Muscle layer of duodenum (tissue), 2 donors: ENCODE measurements around the gene EZH2.
A peak's percentile ranks its signal among the peaks of the same experiment; 100 is the strongest.

ENCODE experiments used
- H3K27ac ChIP-seq: one replicate; pipeline ENCODE4 v1.7.0; 2013; ENCODE audit warnings: mild to moderate bottlenecking, low read length
- H3K27me3 ChIP-seq: one replicate; pipeline ENCODE4 v1.7.0; 2013; ENCODE audit warnings: low read depth, mild to moderate bottlenecking, control low read depth, low read length
- H3K36me3 ChIP-seq, 2 donors: one replicate each; pipeline ENCODE4 v1.7.0; 2013; ENCODE audit warnings: low read length in 2 of 2, control low read depth in 1 of 2, mild to moderate bottlenecking in 1 of 2; ENCODE audit not compliant: insufficient read depth in 2 of 2, control insufficient read depth in 1 of 2
- H3K4me1 ChIP-seq, 2 donors: one replicate each; pipeline ENCODE4 v1.7.0; 2013; ENCODE audit warnings: low read length in 2 of 2, mild to moderate bottlenecking in 2 of 2, control low read depth in 1 of 2, moderate library complexity in 1 of 2; ENCODE audit not compliant: insufficient read depth in 2 of 2, control insufficient read depth in 1 of 2
- H3K4me3 ChIP-seq, 2 donors: one replicate each; pipeline ENCODE4 v1.7.0; 2013; ENCODE audit warnings: low read length in 2 of 2, low read depth in 1 of 2, mild to moderate bottlenecking in 1 of 2
- H3K9me3 ChIP-seq, 2 donors: one replicate each; pipeline ENCODE4 v1.7.0; 2013; ENCODE audit warnings: low read length in 2 of 2, control low read depth in 1 of 2, mild to moderate bottlenecking in 1 of 2; ENCODE audit not compliant: control insufficient read depth in 1 of 2
- donor health status: healthy.

Gene EZH2

DNA sequence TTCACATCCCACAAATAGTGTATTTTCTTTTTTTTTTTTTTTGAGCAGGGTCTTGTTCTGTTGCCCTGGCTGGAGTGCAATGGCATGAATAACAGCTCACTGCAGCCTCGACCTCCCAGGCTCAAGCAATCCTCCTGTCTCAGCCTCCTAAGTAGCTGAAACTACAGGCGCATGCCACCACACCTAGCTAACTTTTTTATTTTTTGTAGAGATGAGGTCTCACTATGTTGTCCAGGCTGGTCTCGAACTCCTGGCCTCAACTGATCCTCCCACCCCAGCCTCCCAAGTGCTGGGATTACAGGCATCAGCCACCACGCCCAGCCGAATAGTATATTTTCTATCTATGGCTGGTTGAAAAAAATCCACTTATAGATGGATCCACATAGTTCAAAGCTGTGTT lies 12.5 kb downstream of the EZH2 start:
- H3K36me3 ChIP-seq, result no peaks in the 10 kb centered on the region
- no peaks in the 10 kb centered on the region for H3K27me3 ChIP-seq
- H3K4me3 ChIP-seq, result no peak overlapping the region
- peaks cover 0 to 7% of the 10 kb centered on the region in 2 donors for H3K9me3 ChIP-seq
- H3K4me1 ChIP-seq, result no peaks in the 10 kb centered on the region
- H3K27ac ChIP-seq, result no peak overlapping the region

DNA sequence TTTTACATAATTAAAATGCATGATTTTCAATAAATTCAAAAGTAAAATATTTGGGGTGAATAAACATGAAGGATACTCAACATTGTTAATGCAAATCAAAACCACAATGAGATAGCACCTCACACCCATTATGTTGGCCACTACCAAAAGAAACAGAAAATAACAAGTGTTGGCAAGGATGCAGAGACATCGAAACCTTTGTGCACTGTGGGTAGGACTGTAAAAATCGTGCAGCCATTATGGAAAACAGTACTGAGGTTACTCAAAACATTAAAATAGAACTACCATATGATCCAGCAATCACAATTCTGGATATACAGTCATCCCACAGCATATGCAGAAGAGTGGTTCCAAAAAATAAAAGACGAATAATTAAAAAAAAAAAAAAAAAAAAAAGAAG lies 13.1 kb downstream of the EZH2 start:
- H3K4me1 ChIP-seq, result no peaks in the 10 kb centered on the region
- H3K36me3 ChIP-seq, result no peaks in the 10 kb centered on the region
- no peaks in the 10 kb centered on the region for H3K27me3 ChIP-seq

DNA sequence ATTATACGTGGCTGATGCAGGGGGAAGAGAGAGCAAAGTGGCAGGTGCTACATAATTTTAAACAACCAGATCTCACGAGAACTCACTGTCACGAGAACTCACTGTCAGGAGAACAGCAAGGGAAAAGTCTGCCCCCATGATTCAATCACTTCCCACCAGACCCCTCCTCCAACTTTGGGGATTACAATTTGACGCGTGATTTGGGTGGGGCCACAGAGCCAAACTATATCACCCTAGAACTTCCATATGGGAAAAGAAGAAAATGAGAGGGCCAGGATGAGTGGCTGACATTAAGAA lies 15.8 kb downstream of the EZH2 start:
- Histone ChIP-seq H3K9me3 (peaks cover 0 to 7% of the 10 kb centered on the region in 2 donors), H3K4me3 (no peak overlapping the region), H3K27me3 (no peaks in the 10 kb centered on the region), H3K36me3 (no peaks in the 10 kb centered on the region), H3K27ac (no peak overlapping the region), H3K4me1 (no peaks in the 10 kb centered on the region)

More for the DNA sequence above, 13.1 kb downstream of the EZH2 start:
- Histone ChIP-seq H3K27ac (no peak overlapping the region), H3K9me3 (peaks cover 0 to 7% of the 10 kb centered on the region in 2 donors), H3K4me3 (no peak overlapping the region)

DNA sequence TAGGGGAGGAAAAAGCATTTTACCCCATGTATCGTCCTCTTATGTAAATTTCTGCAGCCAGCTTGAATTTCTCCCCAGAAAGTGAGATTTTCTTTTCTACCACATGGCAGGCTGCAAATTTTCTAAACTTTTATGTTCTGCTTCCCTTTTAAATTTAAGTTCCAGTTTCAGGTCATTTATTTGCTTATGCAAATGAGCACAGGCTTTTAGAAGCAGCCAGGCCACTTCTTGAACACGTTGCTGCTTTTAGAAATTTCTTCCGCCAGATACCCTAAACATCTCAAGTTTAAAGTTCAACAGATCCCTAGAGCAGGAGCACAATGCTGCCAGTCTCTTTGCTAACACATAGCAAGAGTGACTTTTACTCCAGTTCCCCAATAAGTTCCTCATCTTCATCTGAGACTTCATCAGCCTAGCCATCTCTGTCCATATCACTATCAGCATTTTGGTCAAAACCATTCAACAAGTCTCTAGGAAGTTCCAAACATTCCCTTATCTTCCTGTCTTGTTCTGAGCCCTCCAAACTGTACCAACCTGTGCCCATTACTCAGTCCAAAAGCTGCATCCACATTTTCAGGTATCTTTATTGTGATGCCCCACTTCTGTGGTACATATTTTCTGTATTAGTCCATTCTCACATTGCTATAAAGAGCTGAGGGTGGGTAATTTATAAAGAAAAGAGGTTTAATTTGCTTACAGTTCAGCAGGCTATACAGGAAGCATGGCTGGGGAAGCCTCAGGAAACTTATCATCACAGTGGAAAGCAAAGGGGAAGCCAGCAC lies 16.3 kb downstream of the EZH2 start:
- Histone ChIP-seq H3K9me3 (peaks cover 0 to 7% of the 10 kb centered on the region in 2 donors), H3K36me3 (no peaks in the 10 kb centered on the region), H3K4me1 (no peaks in the 10 kb centered on the region), H3K27ac (no peak overlapping the region), H3K4me3 (no peak overlapping the region), H3K27me3 (no peaks in the 10 kb centered on the region)

DNA sequence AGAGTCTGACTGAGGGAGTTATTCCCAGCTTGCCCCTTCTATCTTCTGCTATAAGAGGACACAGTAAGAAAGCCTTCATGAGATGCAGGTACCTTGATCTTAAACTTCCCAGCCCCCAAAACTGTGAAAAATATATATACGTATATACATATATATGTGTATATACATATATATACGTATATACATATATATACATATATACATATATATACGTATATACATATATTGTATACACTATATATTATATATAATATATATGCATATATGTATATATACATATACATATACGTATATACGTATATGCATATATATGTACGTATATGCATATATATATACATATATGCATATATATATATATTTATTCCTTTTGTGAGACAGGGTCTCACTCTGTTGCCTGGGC lies 17.7 kb downstream of the EZH2 start:
- Histone ChIP-seq H3K4me1 (no peaks in the 10 kb centered on the region), H3K27me3 (no peaks in the 10 kb centered on the region), H3K4me3 (no peak overlapping the region), H3K27ac (no peak overlapping the region), H3K9me3 (peaks cover 0 to 7% of the 10 kb centered on the region in 2 donors), H3K36me3 (no peaks in the 10 kb centered on the region)

DNA sequence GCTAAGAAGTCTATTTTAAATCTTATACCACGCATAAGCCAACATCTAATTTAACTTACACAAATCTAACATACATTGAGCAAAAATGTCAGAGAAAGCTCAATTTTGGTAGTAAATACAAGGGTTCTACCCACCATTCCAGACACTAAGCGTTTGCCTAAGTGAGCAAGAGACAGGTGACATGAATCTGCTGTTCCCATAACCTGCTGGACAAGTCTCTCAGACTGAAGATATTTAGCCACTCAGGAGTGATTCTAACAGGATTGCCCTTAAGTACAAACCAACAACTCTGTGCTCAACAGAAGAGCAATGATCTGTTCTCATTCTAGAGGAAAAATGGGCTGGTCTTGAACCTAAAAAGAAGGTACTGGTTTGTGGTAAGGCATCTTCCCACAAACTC lies 18.8 kb downstream of the EZH2 start:
- Histone ChIP-seq H3K4me1 (no peaks in the 10 kb centered on the region), H3K9me3 (peaks cover 0 to 7% of the 10 kb centered on the region in 2 donors), H3K4me3 (no peak overlapping the region), H3K27me3 (no peaks in the 10 kb centered on the region), H3K36me3 (no peaks in the 10 kb centered on the region), H3K27ac (no peak overlapping the region)

DNA sequence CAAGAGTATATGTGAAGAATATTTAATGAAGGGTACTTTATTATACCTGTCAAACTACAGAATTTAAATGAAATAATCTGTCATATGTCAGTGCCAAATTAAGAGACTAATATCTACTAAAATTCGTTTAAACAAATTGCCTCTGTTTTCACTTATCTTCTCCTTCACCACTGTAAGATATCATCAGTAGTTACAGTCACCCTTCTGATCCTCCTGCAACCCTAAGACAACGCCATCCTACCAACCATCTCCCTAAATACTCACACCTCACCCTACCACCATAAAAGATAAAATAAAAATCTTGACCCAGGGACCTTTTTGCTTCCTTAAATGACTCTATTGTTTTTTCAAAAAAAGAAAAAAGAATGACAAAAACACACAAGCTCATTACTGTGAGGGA lies 20.8 kb downstream of the EZH2 start:
- no peaks in the 10 kb centered on the region for H3K36me3 ChIP-seq
- H3K27ac ChIP-seq, result no peak overlapping the region
- no peaks in the 10 kb centered on the region for H3K4me1 ChIP-seq
- H3K27me3 ChIP-seq, result no peaks in the 10 kb centered on the region
- peaks cover 0 to 7% of the 10 kb centered on the region in 2 donors for H3K9me3 ChIP-seq
- no peak overlapping the region for H3K4me3 ChIP-seq

DNA sequence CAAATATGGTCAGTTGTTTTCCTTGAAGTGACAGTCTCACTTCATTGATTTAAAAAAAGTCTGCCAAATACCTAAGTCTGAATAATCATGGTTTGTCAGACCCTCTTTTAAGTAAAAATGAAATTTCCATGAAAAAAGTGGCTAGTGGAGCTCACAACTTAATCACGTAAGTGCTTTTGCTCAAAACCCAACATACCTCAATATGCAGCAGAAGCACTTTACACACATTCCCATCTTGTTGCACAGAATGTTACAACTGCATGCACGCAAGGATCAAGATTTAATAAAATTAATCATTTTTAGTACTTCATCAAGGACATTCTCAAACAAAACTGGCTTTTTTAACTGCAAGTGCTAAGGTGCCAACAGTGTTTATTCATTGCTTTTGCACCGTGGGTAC lies 21.6 kb downstream of the EZH2 start:
- Histone ChIP-seq H3K9me3 (peaks cover 0 to 2% of the 10 kb centered on the region in 2 donors), H3K4me1 (no peaks in the 10 kb centered on the region), H3K4me3 (no peak overlapping the region), H3K27me3 (no peaks in the 10 kb centered on the region), H3K36me3 (no peaks in the 10 kb centered on the region), H3K27ac (no peak overlapping the region)

DNA sequence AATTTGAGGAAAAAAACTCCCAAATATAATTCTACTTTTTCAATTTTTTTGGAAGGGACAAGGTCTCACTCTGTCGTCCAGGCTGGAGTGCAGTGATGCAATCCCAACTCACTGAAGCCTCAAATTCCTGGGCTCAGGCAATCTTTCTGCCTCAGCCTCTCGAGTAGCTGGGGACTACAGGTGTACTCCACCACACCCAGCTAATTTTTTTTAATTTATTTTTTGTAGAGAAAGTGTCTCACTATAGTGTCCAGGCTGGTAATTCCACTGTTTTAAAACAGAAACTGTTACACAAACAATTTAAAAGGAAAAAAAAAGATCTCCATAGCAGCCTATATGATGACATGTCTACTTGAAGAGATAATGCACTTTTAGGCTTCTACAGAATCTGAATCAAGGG lies 25.6 kb downstream of the EZH2 start:
- Histone ChIP-seq H3K27me3 (no peaks in the 10 kb centered on the region), H3K4me1 (no peaks in the 10 kb centered on the region), H3K9me3 (no peaks in the 10 kb centered on the region), H3K27ac (no peak overlapping the region), H3K4me3 (no peak overlapping the region), H3K36me3 (no peaks in the 10 kb centered on the region)

DNA sequence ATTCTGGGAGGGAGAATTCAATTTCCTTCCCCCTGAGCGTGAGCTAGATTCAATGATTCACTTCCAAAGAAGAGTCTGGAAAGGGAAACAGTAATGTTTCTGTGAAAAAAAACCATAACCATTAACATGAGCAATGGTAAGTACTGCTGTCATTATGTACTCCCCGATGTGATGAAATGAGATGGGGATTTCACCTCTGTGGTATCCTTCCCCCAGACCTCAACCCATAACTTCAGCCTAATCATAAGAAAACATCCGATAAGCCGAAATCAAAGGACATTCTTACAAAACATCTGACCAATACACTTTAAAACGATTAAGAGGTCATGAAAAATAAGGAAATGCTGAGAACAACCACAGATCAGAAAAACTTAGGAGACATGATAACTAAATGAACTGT lies 27.2 kb downstream of the EZH2 start:
- Histone ChIP-seq H3K27me3 (no peaks in the 10 kb centered on the region), H3K4me3 (no peak overlapping the region), H3K9me3 (no peaks in the 10 kb centered on the region), H3K4me1 (no peaks in the 10 kb centered on the region), H3K36me3 (no peaks in the 10 kb centered on the region), H3K27ac (no peak overlapping the region)

DNA sequence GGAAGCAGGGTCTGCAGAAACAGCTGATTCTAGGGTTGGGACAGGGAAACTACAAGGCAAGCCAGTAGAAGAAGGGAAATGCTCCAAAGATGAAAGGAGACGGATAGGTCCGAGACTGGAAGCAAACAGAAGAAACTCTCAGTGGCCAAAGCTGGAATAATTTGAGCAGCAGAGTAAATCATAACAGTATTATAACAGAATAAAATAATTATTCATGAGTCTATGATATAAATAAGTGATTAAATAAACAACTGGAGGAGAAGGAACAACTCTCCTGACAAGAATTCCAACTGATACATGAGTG lies 27.6 kb downstream of the EZH2 start:
- Histone ChIP-seq H3K4me1 (no peaks in the 10 kb centered on the region), H3K9me3 (no peaks in the 10 kb centered on the region)

DNA sequence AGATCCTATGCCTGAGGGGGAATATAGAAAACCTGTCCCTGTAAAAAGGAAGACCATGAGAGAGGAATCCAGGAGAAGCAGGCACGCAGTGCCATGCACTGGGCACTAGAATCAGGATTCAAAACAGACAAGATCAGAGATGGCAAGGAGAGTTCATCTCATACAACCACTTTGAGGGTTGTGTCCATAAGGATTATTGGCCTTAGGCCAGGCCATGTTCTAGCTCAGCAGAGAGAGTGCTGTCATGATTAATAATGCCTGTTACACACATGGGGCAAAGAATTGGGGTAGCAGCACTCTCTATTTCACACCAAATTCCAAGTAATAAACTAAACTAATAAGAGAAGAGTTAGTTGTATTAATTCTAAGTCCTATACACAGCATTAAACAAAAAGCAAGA lies 29.1 kb downstream of the EZH2 start:
- no peaks in the 10 kb centered on the region for H3K9me3 ChIP-seq
- no peaks in the 10 kb centered on the region for H3K4me1 ChIP-seq
- no peaks in the 10 kb centered on the region for H3K27me3 ChIP-seq
- H3K4me3 ChIP-seq, result no peak overlapping the region
- H3K36me3 ChIP-seq, result no peaks in the 10 kb centered on the region
- H3K27ac ChIP-seq, result no peak overlapping the region

More for the DNA sequence above, 27.6 kb downstream of the EZH2 start:
- H3K4me3 ChIP-seq, result peak overlapping the region; percentile 26 to 30
- no peak overlapping the region for H3K27ac ChIP-seq
- no peaks in the 10 kb centered on the region for H3K27me3 ChIP-seq
- no peaks in the 10 kb centered on the region for H3K36me3 ChIP-seq
